Measurements from ENCODE around the gene LARGE2. TPM values are rescaled to one million over a fixed set of nuclear protein-coding genes. Genes with fewer than 3 reads are reported as not detected.
A peak's percentile ranks its signal among the peaks of the same experiment; 100 is the strongest.

Gene LARGE2
- total and polyA plus RNA-seq, 9 of the 15 experiments (the other 6 are each of a cell fraction or from before 2014, with no cell fraction given) = 0.56 to 14.1 (median 6.6) TPM

DNA sequence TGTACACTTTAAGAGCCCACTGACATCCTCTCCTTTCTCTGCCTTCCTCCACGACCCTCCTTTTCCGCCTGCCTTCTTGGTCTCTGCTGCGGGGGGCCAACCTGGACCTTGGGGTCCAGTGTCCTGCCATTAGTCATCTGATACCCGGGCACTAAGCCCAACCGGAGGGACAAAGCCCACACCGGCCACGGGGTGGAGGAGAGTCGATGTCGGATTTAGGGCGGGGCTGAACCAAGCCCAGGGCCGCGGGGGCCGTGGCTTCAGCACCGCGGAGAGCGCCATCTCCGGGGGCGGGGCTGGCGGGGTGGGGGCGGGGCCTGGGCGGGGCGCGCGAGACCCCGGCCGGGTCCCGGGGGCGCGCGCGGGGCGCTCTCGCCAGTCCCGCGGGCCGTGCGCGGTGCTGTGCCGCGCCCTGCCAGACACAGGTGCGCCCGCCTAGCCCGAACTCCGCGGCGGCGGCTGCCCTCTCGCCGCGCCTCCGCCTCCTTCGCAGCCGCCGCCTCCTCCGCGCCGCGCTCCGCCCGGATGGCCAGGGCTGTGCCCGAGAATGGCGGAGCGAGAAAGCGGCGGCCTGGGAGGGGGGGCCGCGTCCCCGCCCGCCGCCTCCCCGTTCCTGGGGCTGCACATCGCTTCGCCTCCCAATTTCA, 37.1 kb upstream of the LARGE2 start, which contains the start of gene MAPK8IP1 (continued):
- 0 out of 6 replicates have a peak, but pooled peaks of 1 of the 3 experiments have one; percentile 31 for TF ChIP-seq ZBTB11 (CRISPR knock-in tag; IDR thresholded peaks at IDR 0.05)
- no peak for TF ChIP-seq THRB (CRISPR knock-in tag; conservative IDR thresholded peaks at IDR 0.05)
- TF ChIP-seq, protein P1, sequence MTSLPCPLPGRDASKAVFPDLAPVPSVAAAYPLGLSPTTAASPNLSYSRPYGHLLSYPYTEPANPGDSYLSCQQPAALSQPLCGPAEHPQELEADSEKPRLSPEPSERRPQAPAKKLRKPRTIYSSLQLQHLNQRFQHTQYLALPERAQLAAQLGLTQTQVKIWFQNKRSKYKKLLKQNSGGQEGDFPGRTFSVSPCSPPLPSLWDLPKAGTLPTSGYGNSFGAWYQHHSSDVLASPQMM (CRISPR knock-in tag; IDR thresholded peaks at IDR 0.05) = no peak
- TF ChIP-seq ATF7 (IDR thresholded peaks at IDR 0.05) = no peak
- no peak for TF ChIP-seq SREBF1 (IDR thresholded peaks at IDR 0.05; ENCODE audit: borderline replicate concordance, low read depth, low read length)
- TF ChIP-seq PHB (CRISPR knock-in tag; IDR thresholded peaks at IDR 0.05) = no peak
- TF ChIP-seq, protein P2, sequence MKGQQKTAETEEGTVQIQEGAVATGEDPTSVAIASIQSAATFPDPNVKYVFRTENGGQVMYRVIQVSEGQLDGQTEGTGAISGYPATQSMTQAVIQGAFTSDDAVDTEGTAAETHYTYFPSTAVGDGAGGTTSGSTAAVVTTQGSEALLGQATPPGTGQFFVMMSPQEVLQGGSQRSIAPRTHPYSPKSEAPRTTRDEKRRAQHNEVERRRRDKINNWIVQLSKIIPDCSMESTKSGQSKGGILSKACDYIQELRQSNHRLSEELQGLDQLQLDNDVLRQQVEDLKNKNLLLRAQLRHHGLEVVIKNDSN (CRISPR knock-in tag; IDR thresholded peaks at IDR 0.05) = no peak
- TF ChIP-seq ZNF766 (CRISPR knock-in tag; conservative IDR thresholded peaks at IDR 0.05) = peak; percentile 84
- no peak for TF ChIP-seq SMARCB1 (IDR thresholded peaks at IDR 0.05; ENCODE audit: insufficient read length, low read depth)
- no peak for TF ChIP-seq ZBTB34 (CRISPR knock-in tag; IDR thresholded peaks at IDR 0.05)
- no peak for TF ChIP-seq ZSCAN32 (CRISPR knock-in tag; IDR thresholded peaks at IDR 0.05)
- TF ChIP-seq NBN (IDR thresholded peaks at IDR 0.05; ENCODE audit: low read depth) = no peak
- peak; percentile 32; the same call in 1 of the 2 replicates for TF ChIP-seq MAX (CRISPR knock-in tag; IDR thresholded peaks at IDR 0.05)
- peak; percentile 49; the same call in 1 of the 2 replicates for TF ChIP-seq RB1 (IDR thresholded peaks at IDR 0.05; ENCODE audit: low read depth)
- TF ChIP-seq JUN (IDR thresholded peaks at IDR 0.05; ENCODE audit: borderline replicate concordance, low read depth, low read length) = no peak
- no peak for TF ChIP-seq JUN (CRISPR knock-in tag; IDR thresholded peaks at IDR 0.05; ENCODE audit: borderline replicate concordance)
- TF ChIP-seq RNF219 (CRISPR knock-in tag; IDR thresholded peaks at IDR 0.05) = no peak

All from K562 (cell line).